ENCODE data around the gene OR5T2. TPM values are rescaled to one million over a fixed set of nuclear protein-coding genes. Genes with fewer than 3 reads are reported as not detected.

OR5T2 gene
- total RNA-seq, 3 donors from 2014 or later (not counting 1 experiment from before 2014, with no cell fraction given) = not detected

- no peaks in the 10 kb centered on the region for H3K4me1 Mint-ChIP-seq
- H3K36me3 Mint-ChIP-seq = peaks cover 3% of the 10 kb centered on the region
- TF ChIP-seq CTCF (IDR thresholded peaks at IDR 0.05) = no peak
- DNase-seq (no peak), ATAC-seq (no peak)
- peaks cover 5% of the 10 kb centered on the region for H3K9me3 ChIP-seq (ENCODE audit: control insufficient read depth, insufficient read depth, low read length)
- H3K27me3 ChIP-seq (ENCODE audit: control insufficient read depth, insufficient read depth, low read length) = no peaks in the 10 kb centered on the region
- intact Hi-C loops (cut with micrococcal nuclease) = no loop called here
- peaks cover 17 to 22% of the 10 kb centered on the region in 2 donors for H3K9me3 Mint-ChIP-seq
- H3K4me3 Mint-ChIP-seq = no peak overlapping the region
- no peak overlapping the region for H3K4me3 ChIP-seq (ENCODE audit: low read length)
- 79% methylated on average over 3 of the region's 3 CpGs for WGBS (ENCODE audit: insufficient coverage)
- H3K27ac Mint-ChIP-seq = no peak overlapping the region
- H3K27me3 Mint-ChIP-seq (ENCODE audit: low read depth in 2 of 2) = no peaks in the 10 kb centered on the region
- no peak overlapping the region for H3K27ac ChIP-seq (ENCODE audit: low read length)
- H3K4me1 ChIP-seq (ENCODE audit: control insufficient read depth, insufficient read depth, low read length) = no peaks in the 10 kb centered on the region
- no peaks in the 10 kb centered on the region for H3K36me3 ChIP-seq (ENCODE audit: control insufficient read depth, insufficient read depth, low read length)
Observed at GRCh38 chr11:56188602-56189001, 45.5 kb downstream of the OR5T2 start.

GRCh38 chr11:56183459-56183858, 50.6 kb downstream of the OR5T2 start:
- no peaks in the 10 kb centered on the region for H3K4me1 ChIP-seq (ENCODE audit: control insufficient read depth, insufficient read depth, low read length)
- peaks cover 16 to 20% of the 10 kb centered on the region in 2 donors for H3K9me3 Mint-ChIP-seq
- no peaks in the 10 kb centered on the region for H3K27me3 Mint-ChIP-seq (ENCODE audit: low read depth in 2 of 2)
- no peaks in the 10 kb centered on the region for H3K27me3 ChIP-seq (ENCODE audit: control insufficient read depth, insufficient read depth, low read length)
- DNase-seq (no peak), ATAC-seq (no peak)
- H3K27ac ChIP-seq (ENCODE audit: low read length) = no peak overlapping the region
- no peak overlapping the region for H3K4me3 ChIP-seq (ENCODE audit: low read length)
- H3K36me3 ChIP-seq (ENCODE audit: control insufficient read depth, insufficient read depth, low read length) = no peaks in the 10 kb centered on the region
- intact Hi-C loops (cut with micrococcal nuclease) = no loop called here
- H3K4me3 Mint-ChIP-seq = no peak overlapping the region
- H3K27ac Mint-ChIP-seq = no peak overlapping the region
- TF ChIP-seq CTCF (IDR thresholded peaks at IDR 0.05) = no peak
- H3K4me1 Mint-ChIP-seq = no peaks in the 10 kb centered on the region
- H3K36me3 Mint-ChIP-seq = peaks cover 6% of the 10 kb centered on the region
- H3K9me3 ChIP-seq (ENCODE audit: control insufficient read depth, insufficient read depth, low read length) = peaks cover 7% of the 10 kb centered on the region

Other genes starting within 250 kb of the OR5T2 start
- gene OR5F1, start 239.6 kb downstream of the OR5T2 start, total RNA-seq = not detected
- gene OR5AS1, start 206.6 kb downstream of the OR5T2 start, total RNA-seq = not detected
- not detected for gene OR8I2, start 140.9 kb downstream of the OR5T2 start, total RNA-seq
- not detected for gene OR8H2, start 130.6 kb downstream of the OR5T2 start, total RNA-seq
- not detected for gene OR8H3, start 111.9 kb downstream of the OR5T2 start, total RNA-seq
- gene OR8J3, start 94.1 kb downstream of the OR5T2 start, total RNA-seq = not detected
- not detected for gene OR8K5, start 73.9 kb downstream of the OR5T2 start, total RNA-seq
- gene OR5J2, start 57.6 kb downstream of the OR5T2 start, total RNA-seq = not detected
- gene OR5T3, start 18.0 kb upstream of the OR5T2 start, total RNA-seq = not detected
- not detected for gene OR5T1, start 39.9 kb upstream of the OR5T2 start, total RNA-seq
- not detected for gene OR8H1, start 58.0 kb upstream of the OR5T2 start, total RNA-seq
- not detected for gene OR8K3, start 80.9 kb upstream of the OR5T2 start, total RNA-seq
- gene OR8K1, start 111.8 kb upstream of the OR5T2 start, total RNA-seq = not detected
- not detected for gene OR8J1, start 120.0 kb upstream of the OR5T2 start, total RNA-seq
- gene OR8U1, start 141.4 kb upstream of the OR5T2 start, total RNA-seq = not detected
- gene OR5AL1, start 178.4 kb upstream of the OR5T2 start, total RNA-seq = not detected
- not detected for gene OR5M3, start 239.1 kb upstream of the OR5T2 start, total RNA-seq

Measured in natural killer cell (primary cell).